HFFc6 (cell line): ENCODE measurements around the gene PIPOX. TPM values are rescaled to one million over a fixed set of nuclear protein-coding genes. Genes with fewer than 3 reads are reported as not detected.

Experiments used
- DNase-seq: peaks from one replicate; pipeline ENCODE4 v3.0.0-alpha.2; 2018
- H3K27ac Mint-ChIP-seq: 2 replicates; pipeline ENCODE4 v1.8.0; 2020; ENCODE audit warnings: mild to moderate bottlenecking, mixed read lengths
- H3K27me3 Mint-ChIP-seq: 2 replicates; pipeline ENCODE4 v1.8.0; 2021; ENCODE audit warnings: mild to moderate bottlenecking, moderate library complexity, mixed read lengths; ENCODE audit not compliant: insufficient read depth
- H3K36me3 Mint-ChIP-seq: 2 replicates; pipeline ENCODE4 v1.8.0; 2021; ENCODE audit warnings: low read depth, mixed read lengths
- H3K4me1 Mint-ChIP-seq: 2 replicates; pipeline ENCODE4 v1.8.0; 2020; ENCODE audit warnings: low read depth, mixed read lengths
- H3K4me3 Mint-ChIP-seq: 2 replicates; pipeline ENCODE4 v1.8.0; 2020; ENCODE audit warnings: mild to moderate bottlenecking, moderate library complexity, mixed read lengths
- H3K9me3 Mint-ChIP-seq: 2 replicates; pipeline ENCODE4 v1.8.0; 2020; ENCODE audit warnings: mild to moderate bottlenecking, mixed read lengths
- CTCF ChIP-seq: fragments of 200-600 bp; sonication (generic); IDR thresholded peaks from 2 replicates; pipeline ENCODE4 v1.5.0; 2021; ENCODE audit warnings: antibody characterized with exemption, mild to moderate bottlenecking
- total RNA-seq, 6 experiments: library from RNA; stranded (reverse); fragmentation: NEBNext Ultra II Directional; extraction: Animal tissue kit (Norgen Biotek cat#: 25700); gene quantifications; 2 replicates in 1 of 6; 3 replicates in 5 of 6; pipeline ENCODE4 v1.2.3, GENCODE V29; 2021

PIPOX gene
- total RNA-seq, 6 experiments from 2014 or later: 0.17 to 0.73 (median 0.44) TPM

DNA sequence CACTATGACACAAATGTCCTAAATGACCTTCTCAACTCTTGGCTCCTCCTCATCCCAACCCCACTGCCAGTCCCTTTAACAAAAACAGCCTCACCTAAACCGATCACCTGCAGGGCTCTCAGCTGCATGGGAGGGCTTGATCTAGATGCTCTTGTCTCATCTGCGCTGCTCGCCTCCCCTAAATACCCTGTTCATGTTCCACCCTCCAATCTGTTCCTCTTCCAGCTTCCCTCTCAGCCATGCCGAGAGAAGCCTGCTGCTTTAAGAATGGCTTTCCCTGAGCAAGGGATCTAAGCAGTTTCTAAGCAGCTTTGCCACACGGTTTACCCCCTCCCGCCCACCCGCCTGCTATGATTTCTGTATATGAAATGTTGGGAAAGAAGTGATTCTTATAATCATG, 23.7 kb downstream of the PIPOX start:
- TF ChIP-seq CTCF: no peak
- Mint-ChIP-seq H3K9me3 (no peaks in the 10 kb centered on the region), H3K36me3 (no peaks in the 10 kb centered on the region), H3K27ac (no peak overlapping the region), H3K4me1 (no peaks in the 10 kb centered on the region), H3K27me3 (peaks cover 54% of the 10 kb centered on the region), H3K4me3 (no peak overlapping the region)
- no peak for DNase-seq

DNA sequence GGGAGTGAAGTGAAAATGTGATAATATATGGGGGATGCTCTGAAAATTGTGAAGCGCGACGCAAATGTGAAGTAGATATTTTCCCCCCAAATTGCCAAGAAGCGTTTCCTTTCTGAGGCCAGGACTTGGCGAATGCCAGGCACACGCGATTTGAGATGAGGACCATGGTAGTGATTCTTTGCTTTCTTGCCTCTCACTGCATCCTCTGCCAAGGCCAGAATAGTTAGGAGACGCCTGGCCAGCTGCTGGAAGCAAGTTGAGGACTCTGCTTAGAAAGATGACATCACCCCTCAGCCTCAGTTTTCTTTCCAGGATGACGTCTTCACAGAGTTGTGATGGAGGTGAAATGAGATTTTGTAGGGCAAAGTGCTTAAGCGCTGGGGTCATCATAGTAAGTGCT, 25.9 kb downstream of the PIPOX start:
- no peak for TF ChIP-seq CTCF
- no peak for DNase-seq
- Mint-ChIP-seq H3K4me3 (no peak overlapping the region), H3K36me3 (no peaks in the 10 kb centered on the region), H3K27me3 (peaks cover 43% of the 10 kb centered on the region), H3K9me3 (no peaks in the 10 kb centered on the region), H3K27ac (no peak overlapping the region), H3K4me1 (no peaks in the 10 kb centered on the region)

- H3K4me3 Mint-ChIP-seq: no peak overlapping the region
- no peak for TF ChIP-seq CTCF
- no peak for DNase-seq
- no peak overlapping the region for H3K27ac Mint-ChIP-seq
- H3K27me3 Mint-ChIP-seq: peaks cover 43% of the 10 kb centered on the region
- H3K36me3 Mint-ChIP-seq: no peaks in the 10 kb centered on the region
- H3K4me1 Mint-ChIP-seq: no peaks in the 10 kb centered on the region
- no peaks in the 10 kb centered on the region for H3K9me3 Mint-ChIP-seq
Observed at GRCh38 chr17:29069526-29070041, 26.6 kb downstream of the PIPOX start.

DNA sequence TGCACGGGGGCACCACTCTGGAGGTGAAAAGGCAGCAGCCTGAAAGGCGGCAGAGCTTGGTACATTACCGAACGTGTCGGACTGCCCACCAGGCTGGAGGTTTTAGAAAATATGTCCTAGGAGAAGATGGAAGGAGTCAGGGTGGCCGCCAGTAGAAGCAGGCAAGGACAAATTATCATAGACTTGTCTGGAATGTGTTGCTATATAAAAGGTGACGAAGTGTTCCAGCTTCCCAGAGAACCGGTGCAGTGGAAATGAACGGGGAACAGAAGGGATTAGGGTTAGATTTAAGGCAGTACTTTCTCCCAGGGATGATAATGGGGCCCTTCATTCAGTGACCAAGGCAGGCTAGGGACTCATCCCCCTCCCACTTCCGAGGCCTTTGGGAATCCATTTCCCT, 27.4 kb downstream of the PIPOX start:
- H3K4me1 Mint-ChIP-seq: no peaks in the 10 kb centered on the region
- H3K27me3 Mint-ChIP-seq: peaks cover 36% of the 10 kb centered on the region
- H3K36me3 Mint-ChIP-seq: no peaks in the 10 kb centered on the region
- no peak overlapping the region for H3K4me3 Mint-ChIP-seq
- no peak for DNase-seq
- H3K9me3 Mint-ChIP-seq: no peaks in the 10 kb centered on the region
- no peak for TF ChIP-seq CTCF
- H3K27ac Mint-ChIP-seq: no peak overlapping the region

DNA sequence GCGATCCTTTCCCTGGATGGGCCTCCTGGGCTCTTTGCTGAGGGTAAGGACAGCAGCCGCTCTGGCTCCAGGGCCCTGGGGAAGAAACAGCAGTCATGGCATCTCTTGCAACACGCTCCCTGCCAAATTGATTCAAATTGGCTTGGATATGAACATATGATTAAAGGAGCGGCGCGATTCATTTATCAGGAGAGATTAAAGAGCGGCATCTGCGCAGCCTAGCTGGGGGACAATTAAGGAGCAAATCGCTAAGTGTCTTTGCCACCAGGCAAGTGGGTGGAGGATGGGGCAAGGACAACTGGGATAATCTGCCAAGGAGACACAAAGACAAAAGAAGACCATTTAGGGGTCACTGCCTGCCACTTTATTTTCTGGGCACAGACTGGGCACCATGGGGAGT, 27.8 kb downstream of the PIPOX start:
- Mint-ChIP-seq H3K27ac (no peak overlapping the region), H3K4me3 (no peak overlapping the region), H3K27me3 (peaks cover 34% of the 10 kb centered on the region), H3K4me1 (no peaks in the 10 kb centered on the region), H3K9me3 (no peaks in the 10 kb centered on the region), H3K36me3 (no peaks in the 10 kb centered on the region)
- no peak for DNase-seq
- TF ChIP-seq CTCF: no peak

DNA sequence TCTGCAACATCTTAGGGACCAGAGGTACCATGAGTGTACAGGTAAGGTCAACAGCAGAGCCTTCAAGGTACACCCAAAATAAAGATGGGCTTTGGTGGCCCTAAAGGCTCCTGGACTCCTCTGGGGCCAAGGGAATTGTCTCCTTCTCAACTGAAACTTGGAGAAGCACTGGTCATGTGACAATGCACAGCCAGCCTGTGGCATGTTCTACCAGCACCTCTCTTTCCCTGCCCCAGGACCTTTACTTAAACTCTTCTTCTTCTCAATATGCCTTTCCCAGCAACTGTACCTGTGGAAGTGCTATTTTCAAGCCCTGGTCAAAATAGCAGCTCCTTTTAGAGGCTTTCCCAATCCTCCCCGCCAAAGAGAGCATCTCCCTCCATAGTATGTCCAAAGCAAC, 28.4 kb downstream of the PIPOX start:
- H3K27ac Mint-ChIP-seq: no peak overlapping the region
- H3K9me3 Mint-ChIP-seq: no peaks in the 10 kb centered on the region
- DNase-seq: no peak
- no peaks in the 10 kb centered on the region for H3K36me3 Mint-ChIP-seq
- no peaks in the 10 kb centered on the region for H3K4me1 Mint-ChIP-seq
- H3K27me3 Mint-ChIP-seq: peaks cover 33% of the 10 kb centered on the region
- H3K4me3 Mint-ChIP-seq: no peak overlapping the region
- TF ChIP-seq CTCF: no peak
